Embryonic facial prominence (tissue), 1 donor: ENCODE measurements around the gene VPS54.
A peak's percentile ranks its signal among the peaks of the same experiment; 100 is the strongest.

Experiments
- DNase-seq: peaks from one replicate; pipeline ENCODE4 v3.0.0-alpha.2; 2016; ENCODE audit errors: extremely low spot score

The VPS54 gene, protein sequence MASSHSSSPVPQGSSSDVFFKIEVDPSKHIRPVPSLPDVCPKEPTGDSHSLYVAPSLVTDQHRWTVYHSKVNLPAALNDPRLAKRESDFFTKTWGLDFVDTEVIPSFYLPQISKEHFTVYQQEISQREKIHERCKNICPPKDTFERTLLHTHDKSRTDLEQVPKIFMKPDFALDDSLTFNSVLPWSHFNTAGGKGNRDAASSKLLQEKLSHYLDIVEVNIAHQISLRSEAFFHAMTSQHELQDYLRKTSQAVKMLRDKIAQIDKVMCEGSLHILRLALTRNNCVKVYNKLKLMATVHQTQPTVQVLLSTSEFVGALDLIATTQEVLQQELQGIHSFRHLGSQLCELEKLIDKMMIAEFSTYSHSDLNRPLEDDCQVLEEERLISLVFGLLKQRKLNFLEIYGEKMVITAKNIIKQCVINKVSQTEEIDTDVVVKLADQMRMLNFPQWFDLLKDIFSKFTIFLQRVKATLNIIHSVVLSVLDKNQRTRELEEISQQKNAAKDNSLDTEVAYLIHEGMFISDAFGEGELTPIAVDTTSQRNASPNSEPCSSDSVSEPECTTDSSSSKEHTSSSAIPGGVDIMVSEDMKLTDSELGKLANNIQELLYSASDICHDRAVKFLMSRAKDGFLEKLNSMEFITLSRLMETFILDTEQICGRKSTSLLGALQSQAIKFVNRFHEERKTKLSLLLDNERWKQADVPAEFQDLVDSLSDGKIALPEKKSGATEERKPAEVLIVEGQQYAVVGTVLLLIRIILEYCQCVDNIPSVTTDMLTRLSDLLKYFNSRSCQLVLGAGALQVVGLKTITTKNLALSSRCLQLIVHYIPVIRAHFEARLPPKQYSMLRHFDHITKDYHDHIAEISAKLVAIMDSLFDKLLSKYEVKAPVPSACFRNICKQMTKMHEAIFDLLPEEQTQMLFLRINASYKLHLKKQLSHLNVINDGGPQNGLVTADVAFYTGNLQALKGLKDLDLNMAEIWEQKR

GRCh38 chr2:64019083-64019974 lies at the start of gene VPS54:
Gene VPS54, minus strand, starts transcription at chr2:64019428. Its CDS starts 35,429 bp downstream, at chr2:63983999.
- no peak for DNase-seq

DNA sequence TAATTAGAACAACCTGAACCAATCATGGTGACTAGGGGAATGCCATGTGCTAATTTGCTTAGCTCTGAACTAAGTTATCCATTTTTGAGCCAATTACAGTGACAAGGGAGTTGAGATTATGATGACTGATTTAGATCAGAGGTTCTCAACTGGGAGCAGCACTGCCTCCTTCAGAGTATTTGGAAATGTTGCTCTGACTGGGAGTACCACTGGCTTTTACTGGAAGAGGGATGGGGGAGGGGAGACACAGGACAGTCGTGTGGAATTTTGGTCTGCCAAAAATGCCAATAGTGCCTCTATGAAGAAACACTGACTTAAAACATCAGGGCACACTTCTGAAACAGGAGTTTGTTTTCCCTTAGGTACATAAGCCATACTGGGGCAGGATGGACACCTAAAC lies 48.1 kb upstream of the VPS54 start:
- no peak for DNase-seq

GRCh38 chr2:64065516-64065915 lies 46.3 kb upstream of the VPS54 start:
- no peak for DNase-seq

DNA sequence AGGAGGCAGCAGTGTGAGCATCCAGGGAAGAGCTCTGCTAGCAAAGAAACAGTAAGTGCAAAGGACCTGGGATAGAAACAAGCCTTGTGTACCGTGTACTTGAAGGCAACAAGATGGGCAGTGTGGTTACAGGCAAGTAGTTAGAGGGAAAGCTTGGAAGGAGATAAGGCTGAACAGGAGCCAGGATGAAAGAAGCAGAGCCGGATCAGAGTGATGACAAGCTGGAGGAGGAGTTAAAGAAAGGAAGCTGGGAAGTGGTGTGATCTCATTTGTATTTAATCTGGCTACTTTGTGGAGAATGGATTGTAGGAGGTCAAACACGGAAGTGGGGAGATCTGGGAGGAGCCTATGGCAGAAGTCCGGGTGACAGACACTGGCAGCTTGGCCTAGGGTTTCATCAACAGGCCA lies 44.7 kb upstream of the VPS54 start:
- DNase-seq: no peak

DNA sequence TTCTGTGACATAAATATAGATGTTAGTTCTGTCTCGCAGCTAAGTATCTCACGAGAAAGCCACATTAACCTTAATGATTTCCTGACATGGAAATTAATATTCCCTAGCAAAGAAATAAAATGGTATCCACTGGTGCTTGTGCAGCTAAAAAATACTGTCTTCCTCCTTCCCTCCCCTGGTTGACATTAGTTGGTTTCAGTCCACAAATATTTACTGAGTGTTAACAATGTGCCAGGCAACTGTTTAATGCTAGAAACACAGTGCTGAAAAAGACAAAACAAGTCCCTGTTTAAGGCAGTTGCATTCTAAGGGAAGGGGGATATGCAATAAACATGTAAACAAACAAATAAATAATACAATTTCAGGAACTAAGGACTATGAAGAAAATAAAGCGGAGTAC lies 44.2 kb upstream of the VPS54 start:
- DNase-seq: no peak

DNA sequence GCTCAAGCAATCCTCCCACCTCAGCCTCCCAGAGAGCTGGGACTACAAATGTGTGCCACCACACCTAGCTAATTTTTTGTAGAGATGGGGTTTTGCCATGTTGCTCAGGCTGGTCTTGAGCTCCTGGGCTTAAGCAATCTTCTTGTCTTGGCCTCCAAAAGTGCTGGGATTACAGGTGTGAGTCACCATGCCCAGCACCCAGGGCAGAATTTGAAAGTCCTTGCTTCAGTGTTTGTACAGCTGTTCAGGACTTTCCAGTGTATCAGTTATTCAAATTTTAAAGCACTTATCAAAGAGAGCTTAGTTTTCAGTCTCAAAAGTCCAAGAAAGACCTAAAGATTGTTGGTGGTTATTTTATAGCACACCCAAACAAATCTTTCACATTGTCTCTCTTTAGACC lies 43.6 kb upstream of the VPS54 start:
- no peak for DNase-seq

DNA sequence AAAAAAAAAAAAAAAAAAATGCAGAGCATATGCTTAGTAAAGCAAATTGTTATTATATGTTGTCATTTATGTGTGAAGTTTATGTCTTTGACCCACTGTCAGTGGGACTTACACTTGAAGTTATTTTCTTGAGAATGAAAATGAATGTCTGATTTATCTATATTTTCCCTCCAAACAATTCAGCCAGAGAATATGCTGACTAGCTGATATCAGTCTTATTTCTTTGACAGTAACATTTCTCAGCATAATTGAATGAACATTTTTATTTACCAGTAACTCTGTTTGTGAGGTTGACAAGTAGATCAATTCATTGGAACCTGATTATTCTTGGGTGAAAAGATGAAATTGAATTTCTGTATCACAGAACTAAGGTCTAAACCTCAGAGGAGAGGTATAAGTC lies 40.0 kb upstream of the VPS54 start:
- DNase-seq: no peak

- no peak for DNase-seq
These were observed 36.8 kb upstream of the VPS54 start for GRCh38 chr2:64056021-64056420.

DNA sequence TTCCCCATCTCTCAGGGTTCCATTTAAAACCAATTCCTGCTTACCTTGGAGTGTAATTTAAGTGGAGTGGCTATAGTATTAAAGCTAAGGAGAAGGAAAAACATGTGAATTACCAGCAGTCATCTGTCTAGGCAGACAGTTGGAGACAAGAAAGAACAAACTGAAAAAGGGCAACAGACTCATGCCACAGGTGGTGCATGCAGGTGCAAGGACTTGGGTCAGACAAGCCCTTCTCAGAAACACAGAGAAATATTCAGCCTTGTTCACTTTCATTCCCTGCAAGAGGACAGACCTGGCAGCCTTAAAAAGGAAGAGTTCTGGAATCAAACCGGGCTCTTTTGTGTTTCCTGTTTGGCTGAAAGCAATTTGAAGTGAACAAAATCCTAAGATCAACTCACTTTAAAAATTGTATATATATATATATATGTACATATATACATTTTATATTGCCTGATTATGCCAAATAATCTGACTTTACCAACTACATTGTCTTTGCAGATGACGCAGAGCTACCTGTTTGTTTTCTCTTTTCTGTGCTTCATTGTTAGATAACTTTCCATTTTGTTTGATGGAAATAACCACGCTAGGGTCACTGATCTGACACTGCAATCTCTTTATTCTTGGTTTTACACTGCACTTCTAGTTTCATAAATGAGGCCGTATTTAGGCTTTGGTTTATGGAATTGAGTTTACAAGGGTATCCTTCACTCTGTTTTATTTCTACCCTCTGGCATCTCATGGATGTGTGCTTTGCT lies 35.1 kb upstream of the VPS54 start:
- no peak for DNase-seq

- no peak for DNase-seq
These were observed 33.4 kb upstream of the VPS54 start for GRCh38 chr2:64052463-64053241.

GRCh38 chr2:64049633-64050220 lies 30.5 kb upstream of the VPS54 start:
- peak; percentile 68 for DNase-seq

GRCh38 chr2:64045938-64046337 lies 26.7 kb upstream of the VPS54 start:
- no peak for DNase-seq

DNA sequence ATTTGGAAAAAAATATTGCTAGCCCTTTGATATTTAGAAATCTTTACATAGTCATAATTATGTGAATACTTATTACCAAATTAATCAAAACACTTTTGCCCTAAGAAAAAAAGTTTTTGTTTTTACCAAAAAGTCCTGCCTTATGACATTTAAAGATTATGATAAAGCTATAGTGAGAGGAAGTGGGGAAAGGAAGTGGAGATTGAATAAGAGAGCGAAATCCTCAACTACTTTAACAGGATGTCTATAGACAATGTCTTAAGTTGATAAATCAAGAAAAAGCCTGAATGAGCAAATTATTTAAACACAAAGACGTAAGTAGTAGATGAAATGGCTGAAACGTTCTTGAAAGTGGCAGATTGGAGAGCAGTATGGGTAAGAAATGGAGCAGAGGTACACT lies 20.9 kb upstream of the VPS54 start:
- DNase-seq: no peak

- no peak for DNase-seq
These were observed 16.9 kb upstream of the VPS54 start for GRCh38 chr2:64036034-64036705.

GRCh38 chr2:64035072-64035942 lies 16.1 kb upstream of the VPS54 start:
- no peak for DNase-seq

GRCh38 chr2:64029116-64029665 lies 10.0 kb upstream of the VPS54 start:
- no peak for DNase-seq

GRCh38 chr2:64025741-64026140 lies 6.5 kb upstream of the VPS54 start:
- DNase-seq: no peak
